HG03469 (cell line): ENCODE results near the gene OLIG1.

Experiments
- ATAC-seq: cut with Tn5 transposase; IDR thresholded peaks from one replicate; pipeline ENCODE4 v1.9.1; 2021; ENCODE audit warnings: mild to moderate bottlenecking, moderate library complexity, moderate number of reproducible peaks; ENCODE audit not compliant: unreplicated experiment

Gene OLIG1, protein sequence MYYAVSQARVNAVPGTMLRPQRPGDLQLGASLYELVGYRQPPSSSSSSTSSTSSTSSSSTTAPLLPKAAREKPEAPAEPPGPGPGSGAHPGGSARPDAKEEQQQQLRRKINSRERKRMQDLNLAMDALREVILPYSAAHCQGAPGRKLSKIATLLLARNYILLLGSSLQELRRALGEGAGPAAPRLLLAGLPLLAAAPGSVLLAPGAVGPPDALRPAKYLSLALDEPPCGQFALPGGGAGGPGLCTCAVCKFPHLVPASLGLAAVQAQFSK

DNA sequence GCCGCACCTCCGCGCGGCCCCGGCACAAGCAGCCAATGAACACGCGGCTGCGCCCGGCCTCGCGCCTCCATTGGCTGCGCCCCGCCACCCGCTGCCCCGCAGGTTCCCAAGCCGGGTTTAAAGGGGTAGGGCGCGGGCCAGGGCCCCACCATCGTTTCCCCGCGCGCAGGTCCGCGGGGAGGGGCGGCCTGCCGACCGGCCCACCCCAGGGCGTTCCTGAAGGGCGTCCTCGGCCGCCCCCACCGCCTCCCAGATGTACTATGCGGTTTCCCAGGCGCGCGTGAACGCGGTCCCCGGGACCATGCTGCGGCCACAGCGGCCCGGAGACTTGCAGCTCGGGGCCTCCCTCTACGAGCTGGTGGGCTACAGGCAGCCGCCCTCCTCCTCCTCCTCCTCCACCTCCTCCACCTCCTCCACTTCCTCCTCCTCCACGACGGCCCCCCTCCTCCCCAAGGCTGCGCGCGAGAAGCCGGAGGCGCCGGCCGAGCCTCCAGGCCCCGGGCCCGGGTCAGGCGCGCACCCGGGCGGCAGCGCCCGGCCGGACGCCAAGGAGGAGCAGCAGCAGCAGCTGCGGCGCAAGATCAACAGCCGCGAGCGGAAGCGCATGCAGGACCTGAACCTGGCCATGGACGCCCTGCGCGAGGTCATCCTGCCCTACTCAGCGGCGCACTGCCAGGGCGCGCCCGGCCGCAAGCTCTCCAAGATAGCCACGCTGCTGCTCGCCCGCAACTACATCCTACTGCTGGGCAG is at the start of gene OLIG1:
TSS of gene OLIG1 (plus strand) at position 148 of the 750 bp plus-strand sequence. CDS start at position 254, 106 bp downstream.
- ATAC-seq = no peak

DNA sequence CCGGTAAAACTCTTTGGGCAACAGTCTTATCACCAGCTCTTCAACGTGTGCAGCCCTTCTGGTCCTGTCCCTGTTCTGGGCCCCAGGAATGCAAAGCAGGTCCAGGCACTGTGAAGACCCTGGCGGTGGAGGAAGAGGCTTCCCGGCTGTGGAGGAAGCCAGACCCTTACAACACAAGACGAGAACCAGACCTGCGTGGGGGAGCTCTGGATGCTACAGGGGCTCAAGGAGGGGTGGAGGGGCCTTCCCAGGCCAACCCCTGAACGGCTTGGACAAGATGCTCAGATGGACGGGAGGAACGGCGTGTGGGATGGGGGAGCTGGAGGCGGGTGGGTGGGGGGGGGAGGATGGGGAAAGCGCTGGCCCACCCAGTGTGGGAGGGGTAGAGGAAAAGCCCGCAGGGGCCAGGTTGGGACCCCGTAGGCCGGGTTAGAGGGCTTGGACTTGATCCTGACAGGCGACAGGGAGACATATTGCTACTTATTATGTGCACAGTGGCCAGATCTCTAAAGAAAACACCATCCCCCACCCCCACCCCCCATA is 49.3 kb upstream of the OLIG1 start:
- ATAC-seq = no peak

DNA sequence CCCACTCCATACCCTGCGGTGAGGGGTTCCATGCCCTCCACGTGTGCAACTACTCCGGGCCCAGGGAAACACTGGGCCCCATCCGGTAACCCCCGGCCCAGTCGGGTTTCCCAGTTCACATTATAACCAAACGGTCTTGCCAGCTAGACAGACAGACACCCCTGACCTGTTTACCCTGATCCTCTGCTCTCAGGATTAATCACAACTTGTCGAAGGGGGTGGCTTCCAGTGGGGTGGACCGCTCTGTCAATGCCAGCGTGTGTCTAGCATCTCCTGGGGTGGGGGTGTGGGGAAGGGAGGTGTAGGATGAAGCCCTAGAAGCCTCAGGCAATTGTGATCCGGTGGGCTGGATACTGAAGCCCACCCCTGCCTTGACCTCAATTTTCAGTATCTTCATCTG is 48.8 kb upstream of the OLIG1 start:
- no peak for ATAC-seq

DNA sequence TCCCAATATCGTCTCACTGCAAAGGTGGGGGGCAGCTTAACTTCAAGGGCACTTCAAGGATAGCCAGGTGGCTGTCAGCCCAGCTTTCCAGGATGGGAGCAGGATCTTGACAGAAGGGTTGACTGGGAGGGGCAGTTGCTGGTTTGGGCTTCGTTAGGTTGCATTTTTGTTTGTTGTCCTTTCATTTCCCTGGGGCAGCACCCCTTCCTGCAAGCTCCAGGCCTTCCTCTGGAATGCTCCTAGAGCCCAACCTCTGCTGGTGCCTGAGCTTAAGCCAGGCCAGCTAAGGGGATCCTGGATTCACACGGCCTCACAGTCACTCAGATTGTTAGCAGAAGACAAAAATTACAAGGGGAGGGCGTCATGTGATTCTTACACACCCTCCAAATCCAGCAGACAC is 48.3 kb upstream of the OLIG1 start:
- no peak for ATAC-seq

DNA sequence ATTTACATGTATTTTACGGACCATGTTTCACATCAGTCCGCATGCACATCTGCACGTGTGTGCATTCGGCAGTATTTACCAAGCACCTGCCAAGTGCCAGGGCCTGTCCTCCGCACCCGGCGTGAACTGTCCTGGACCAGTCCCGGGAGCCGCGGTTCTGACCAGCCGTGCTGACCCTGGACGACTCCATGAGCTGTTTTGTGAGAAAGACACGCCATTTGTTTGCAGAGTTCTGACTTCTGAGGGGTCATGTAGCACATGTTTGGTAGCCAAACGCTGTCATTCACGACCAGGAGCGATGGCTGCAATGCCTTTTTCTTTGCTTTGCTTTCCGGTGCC is 47.5 kb upstream of the OLIG1 start:
- no peak for ATAC-seq

DNA sequence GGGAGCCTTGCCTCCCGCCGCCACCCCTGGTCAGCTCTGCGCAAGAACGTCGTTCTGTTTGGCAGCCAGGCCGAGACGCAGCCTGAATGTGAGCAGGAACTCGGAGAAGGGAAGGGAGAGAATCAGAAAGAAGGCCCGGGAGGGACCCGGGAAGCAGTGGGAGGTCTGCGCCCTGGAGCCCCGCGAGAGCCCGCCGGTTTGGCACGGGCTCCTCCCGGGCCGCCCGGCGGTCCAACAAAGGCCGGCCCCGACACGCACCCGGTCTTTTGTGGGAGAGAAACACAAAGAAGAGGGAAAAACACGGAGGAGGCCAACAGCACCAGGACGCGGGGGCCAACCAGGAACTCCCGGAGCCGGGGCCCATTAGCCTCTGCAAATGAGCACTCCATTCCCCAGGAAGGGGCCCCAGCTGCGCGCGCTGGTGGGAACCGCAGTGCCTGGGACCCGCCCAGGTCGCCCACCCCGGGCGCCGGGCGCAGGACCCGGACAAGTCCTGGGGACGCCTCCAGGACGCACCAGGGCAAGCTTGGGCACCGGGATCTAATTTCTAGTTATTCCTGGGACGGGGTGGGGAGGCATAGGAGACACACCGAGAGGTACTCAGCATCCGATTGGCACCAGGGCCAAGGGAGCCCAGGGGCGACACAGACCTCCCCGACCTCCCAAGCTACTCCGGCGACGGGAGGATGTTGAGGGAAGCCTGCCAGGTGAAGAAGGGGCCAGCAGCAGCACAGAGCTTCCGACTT is 46.9 kb upstream of the OLIG1 start:
- ATAC-seq = no peak

DNA sequence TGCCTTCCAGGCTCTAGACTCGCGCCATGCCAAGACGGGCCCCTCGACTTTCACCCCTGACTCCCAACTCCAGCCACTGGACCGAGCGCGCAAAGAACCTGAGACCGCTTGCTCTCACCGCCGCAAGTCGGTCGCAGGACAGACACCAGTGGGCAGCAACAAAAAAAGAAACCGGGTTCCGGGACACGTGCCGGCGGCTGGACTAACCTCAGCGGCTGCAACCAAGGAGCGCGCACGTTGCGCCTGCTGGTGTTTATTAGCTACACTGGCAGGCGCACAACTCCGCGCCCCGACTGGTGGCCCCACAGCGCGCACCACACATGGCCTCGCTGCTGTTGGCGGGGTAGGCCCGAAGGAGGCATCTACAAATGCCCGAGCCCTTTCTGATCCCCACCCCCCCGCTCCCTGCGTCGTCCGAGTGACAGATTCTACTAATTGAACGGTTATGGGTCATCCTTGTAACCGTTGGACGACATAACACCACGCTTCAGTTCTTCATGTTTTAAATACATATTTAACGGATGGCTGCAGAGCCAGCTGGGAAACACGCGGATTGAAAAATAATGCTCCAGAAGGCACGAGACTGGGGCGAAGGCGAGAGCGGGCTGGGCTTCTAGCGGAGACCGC is 46.3 kb upstream of the OLIG1 start:
- ATAC-seq = no peak

DNA sequence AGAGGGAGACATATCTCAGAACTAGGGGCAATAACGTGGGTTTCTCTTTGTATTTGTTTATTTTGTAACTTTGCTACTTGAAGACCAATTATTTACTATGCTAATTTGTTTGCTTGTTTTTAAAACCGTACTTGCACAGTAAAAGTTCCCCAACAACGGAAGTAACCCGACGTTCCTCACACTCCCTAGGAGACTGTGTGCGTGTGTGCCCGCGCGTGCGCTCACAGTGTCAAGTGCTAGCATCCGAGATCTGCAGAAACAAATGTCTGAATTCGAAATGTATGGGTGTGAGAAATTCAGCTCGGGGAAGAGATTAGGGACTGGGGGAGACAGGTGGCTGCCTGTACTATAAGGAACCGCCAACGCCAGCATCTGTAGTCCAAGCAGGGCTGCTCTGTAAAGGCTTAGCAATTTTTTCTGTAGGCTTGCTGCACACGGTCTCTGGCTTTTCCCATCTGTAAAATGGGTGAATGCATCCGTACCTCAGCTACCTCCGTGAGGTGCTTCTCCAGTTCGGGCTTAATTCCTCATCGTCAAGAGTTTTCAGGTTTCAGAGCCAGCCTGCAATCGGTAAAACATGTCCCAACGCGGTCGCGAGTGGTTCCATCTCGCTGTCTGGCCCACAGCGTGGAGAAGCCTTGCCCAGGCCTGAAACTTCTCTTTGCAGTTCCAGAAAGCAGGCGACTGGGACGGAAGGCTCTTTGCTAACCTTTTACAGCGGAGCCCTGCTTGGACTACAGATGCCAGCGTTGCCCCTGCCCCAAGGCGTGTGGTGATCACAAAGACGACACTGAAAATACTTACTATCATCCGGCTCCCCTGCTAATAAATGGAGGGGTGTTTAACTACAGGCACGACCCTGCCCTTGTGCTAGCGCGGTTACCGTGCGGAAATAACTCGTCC is 45.5 kb upstream of the OLIG1 start:
- ATAC-seq = no peak

DNA sequence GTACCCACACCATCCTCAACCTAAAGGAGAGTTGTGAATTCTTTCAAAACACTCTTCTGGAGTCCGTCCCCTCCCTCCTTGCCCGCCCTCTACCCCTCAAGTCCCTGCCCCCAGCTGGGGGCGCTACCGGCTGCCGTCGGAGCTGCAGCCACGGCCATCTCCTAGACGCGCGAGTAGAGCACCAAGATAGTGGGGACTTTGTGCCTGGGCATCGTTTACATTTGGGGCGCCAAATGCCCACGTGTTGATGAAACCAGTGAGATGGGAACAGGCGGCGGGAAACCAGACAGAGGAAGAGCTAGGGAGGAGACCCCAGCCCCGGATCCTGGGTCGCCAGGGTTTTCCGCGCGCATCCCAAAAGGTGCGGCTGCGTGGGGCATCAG is 44.8 kb upstream of the OLIG1 start:
- no peak for ATAC-seq

DNA sequence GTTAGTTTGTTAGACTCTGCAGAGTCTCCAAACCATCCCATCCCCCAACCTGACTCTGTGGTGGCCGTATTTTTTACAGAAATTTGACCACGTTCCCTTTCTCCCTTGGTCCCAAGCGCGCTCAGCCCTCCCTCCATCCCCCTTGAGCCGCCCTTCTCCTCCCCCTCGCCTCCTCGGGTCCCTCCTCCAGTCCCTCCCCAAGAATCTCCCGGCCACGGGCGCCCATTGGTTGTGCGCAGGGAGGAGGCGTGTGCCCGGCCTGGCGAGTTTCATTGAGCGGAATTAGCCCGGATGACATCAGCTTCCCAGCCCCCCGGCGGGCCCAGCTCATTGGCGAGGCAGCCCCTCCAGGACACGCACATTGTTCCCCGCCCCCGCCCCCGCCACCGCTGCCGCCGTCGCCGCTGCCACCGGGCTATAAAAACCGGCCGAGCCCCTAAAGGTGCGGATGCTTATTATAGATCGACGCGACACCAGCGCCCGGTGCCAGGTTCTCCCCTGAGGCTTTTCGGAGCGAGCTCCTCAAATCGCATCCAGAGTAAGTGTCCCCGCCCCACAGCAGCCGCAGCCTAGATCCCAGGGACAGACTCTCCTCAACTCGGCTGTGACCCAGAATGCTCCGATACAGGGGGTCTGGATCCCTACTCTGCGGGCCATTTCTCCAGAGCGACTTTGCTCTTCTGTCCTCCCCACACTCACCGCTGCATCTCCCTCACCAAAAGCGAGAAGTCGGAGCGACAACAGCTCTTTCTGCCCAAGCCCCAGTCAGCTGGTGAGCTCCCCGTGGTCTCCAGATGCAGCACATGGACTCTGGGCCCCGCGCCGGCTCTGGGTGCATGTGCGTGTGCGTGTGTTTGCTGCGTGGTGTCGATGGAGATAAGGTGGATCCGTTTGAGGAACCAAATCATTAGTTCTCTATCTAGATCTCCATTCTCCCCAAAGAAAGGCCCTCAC is 44.2 kb upstream of the OLIG1 start, which contains the start of gene OLIG2:
TSS of gene OLIG2 (plus strand) at position 447 of the 954 bp plus-strand sequence. CDS start 928 bp downstream, outside the sequence.
- ATAC-seq = no peak

DNA sequence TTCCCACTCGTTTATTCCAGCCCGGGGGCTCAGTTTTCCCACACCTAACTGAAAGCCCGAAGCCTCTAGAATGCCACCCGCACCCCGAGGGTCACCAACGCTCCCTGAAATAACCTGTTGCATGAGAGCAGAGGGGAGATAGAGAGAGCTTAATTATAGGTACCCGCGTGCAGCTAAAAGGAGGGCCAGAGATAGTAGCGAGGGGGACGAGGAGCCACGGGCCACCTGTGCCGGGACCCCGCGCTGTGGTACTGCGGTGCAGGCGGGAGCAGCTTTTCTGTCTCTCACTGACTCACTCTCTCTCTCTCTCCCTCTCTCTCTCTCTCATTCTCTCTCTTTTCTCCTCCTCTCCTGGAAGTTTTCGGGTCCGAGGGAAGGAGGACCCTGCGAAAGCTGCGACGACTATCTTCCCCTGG is 43.5 kb upstream of the OLIG1 start:
- ATAC-seq = no peak

DNA sequence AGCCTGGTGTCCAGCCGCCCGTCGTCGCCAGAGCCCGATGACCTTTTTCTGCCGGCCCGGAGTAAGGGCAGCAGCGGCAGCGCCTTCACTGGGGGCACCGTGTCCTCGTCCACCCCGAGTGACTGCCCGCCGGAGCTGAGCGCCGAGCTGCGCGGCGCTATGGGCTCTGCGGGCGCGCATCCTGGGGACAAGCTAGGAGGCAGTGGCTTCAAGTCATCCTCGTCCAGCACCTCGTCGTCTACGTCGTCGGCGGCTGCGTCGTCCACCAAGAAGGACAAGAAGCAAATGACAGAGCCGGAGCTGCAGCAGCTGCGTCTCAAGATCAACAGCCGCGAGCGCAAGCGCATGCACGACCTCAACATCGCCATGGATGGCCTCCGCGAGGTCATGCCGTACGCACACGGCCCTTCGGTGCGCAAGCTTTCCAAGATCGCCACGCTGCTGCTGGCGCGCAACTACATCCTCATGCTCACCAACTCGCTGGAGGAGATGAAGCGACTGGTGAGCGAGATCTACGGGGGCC is 43.0 kb upstream of the OLIG1 start:
- ATAC-seq = no peak

DNA sequence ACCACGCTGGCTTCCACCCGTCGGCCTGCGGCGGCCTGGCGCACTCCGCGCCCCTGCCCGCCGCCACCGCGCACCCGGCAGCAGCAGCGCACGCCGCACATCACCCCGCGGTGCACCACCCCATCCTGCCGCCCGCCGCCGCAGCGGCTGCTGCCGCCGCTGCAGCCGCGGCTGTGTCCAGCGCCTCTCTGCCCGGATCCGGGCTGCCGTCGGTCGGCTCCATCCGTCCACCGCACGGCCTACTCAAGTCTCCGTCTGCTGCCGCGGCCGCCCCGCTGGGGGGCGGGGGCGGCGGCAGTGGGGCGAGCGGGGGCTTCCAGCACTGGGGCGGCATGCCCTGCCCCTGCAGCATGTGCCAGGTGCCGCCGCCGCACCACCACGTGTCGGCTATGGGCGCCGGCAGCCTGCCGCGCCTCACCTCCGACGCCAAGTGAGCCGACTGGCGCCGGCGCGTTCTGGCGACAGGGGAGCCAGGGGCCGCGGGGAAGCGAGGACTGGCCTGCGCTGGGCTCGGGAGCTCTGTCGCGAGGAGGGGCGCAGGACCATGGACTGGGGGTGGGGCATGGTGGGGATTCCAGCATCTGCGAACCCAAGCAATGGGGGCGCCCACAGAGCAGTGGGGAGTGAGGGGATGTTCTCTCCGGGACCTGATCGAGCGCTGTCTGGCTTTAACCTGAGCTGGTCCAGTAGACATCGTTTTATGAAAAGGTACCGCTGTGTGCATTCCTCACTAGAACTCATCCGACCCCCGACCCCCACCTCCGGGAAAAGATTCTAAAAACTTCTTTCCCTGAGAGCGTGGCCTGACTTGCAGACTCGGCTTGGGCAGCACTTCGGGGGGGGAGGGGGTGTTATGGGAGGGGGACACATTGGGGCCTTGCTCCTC is 42.3 kb upstream of the OLIG1 start:
- no peak for ATAC-seq

DNA sequence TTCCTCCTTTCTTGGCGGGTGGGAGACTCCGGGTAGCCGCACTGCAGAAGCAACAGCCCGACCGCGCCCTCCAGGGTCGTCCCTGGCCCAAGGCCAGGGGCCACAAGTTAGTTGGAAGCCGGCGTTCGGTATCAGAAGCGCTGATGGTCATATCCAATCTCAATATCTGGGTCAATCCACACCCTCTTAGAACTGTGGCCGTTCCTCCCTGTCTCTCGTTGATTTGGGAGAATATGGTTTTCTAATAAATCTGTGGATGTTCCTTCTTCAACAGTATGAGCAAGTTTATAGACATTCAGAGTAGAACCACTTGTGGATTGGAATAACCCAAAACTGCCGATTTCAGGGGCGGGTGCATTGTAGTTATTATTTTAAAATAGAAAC is 41.7 kb upstream of the OLIG1 start:
- no peak for ATAC-seq

DNA sequence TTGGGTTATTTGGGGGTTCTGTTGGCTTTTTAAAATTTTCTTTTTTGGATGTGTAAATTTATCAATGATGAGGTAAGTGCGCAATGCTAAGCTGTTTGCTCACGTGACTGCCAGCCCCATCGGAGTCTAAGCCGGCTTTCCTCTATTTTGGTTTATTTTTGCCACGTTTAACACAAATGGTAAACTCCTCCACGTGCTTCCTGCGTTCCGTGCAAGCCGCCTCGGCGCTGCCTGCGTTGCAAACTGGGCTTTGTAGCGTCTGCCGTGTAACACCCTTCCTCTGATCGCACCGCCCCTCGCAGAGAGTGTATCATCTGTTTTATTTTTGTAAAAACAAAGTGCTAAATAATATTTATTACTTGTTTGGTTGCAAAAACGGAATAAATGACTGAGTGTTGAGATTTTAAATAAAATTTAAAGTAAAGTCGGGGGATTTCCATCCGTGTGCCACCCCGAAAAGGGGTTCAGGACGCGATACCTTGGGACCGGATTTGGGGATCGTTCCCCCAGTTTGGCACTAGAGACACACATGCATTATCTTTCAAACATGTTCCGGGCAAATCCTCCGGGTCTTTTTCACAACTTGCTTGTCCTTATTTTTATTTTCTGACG is 41.1 kb upstream of the OLIG1 start:
- ATAC-seq = no peak

DNA sequence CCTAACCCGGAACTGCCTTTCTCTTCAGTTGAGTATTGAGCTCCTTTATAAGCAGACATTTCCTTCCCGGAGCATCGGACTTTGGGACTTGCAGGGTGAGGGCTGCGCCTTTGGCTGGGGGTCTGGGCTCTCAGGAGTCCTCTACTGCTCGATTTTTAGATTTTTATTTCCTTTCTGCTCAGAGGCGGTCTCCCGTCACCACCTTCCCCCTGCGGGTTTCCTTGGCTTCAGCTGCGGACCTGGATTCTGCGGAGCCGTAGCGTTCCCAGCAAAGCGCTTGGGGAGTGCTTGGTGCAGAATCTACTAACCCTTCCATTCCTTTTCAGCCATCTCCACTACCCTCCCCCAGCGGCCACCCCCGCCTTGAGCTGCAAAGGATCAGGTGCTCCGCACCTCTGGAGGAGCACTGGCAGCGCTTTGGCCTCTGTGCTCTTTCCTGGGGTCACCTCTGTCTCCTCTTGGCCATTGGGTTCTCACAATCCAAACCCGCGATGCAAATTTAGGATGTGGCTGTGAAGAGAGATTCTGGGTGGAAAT is 40.5 kb upstream of the OLIG1 start:
- no peak for ATAC-seq

DNA sequence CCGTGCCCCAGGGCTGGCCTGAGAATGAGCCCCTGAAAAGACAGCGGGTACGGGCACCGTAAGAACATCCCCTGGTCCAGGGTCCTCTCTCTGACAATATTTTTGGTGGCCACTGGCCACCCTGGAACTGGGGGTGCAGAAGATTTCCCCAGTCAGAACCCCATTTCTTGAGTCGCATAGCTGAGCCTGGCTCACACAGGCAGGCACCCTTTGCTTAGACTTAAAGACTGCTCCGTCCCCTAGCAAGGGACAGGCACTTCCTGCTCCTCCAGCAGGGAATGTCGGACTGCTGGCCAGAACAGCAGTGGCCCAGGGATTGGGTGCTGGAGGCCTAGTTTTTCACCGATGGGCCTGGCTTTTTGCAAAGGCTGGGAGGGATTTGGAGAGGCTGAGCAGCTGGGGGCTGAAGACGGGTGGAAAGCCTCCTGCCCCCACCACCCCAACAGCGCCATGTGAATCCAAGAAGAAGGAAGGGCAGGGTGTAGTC is 39.9 kb upstream of the OLIG1 start:
- ATAC-seq = no peak
